ENCODE results near the gene NT5C. TPM values are rescaled to one million over a fixed set of nuclear protein-coding genes. Genes with fewer than 3 reads are reported as not detected.
A peak's percentile ranks its signal among the peaks of the same experiment; 100 is the strongest.

The NT5C gene
- total RNA-seq, 1 donor from 2014 or later = 140 TPM

- no peak for TF ChIP-seq CTCF (conservative IDR thresholded peaks at IDR 0.05; ENCODE audit: low read depth, low read length)
- DNase-seq (ENCODE audit: low read depth) = no peak
- no peak overlapping the region for H3K4me3 ChIP-seq (ENCODE audit: low read depth, low read length)
Measured at GRCh38 chr17:75096082-75096625, 35.4 kb downstream of the NT5C start.

GRCh38 chr17:75094871-75095399 lies 36.6 kb downstream of the NT5C start:
- no peak for DNase-seq (ENCODE audit: low read depth)
- H3K4me3 ChIP-seq (ENCODE audit: low read depth, low read length) = no peak overlapping the region
- TF ChIP-seq CTCF (conservative IDR thresholded peaks at IDR 0.05; ENCODE audit: low read depth, low read length) = no peak

GRCh38 chr17:75093548-75094158 lies 37.9 kb downstream of the NT5C start:
- no peak overlapping the region for H3K4me3 ChIP-seq (ENCODE audit: low read depth, low read length)
- no peak for TF ChIP-seq CTCF (conservative IDR thresholded peaks at IDR 0.05; ENCODE audit: low read depth, low read length)
- no peak for DNase-seq (ENCODE audit: low read depth)

GRCh38 chr17:75091855-75092327 lies 39.7 kb downstream of the NT5C start:
- peak overlapping the region; percentile 42 for H3K4me3 ChIP-seq (ENCODE audit: low read depth, low read length)
- DNase-seq (ENCODE audit: low read depth) = no peak
- TF ChIP-seq CTCF (conservative IDR thresholded peaks at IDR 0.05; ENCODE audit: low read depth, low read length) = no peak

GRCh38 chr17:75090871-75091854 lies 40.4 kb downstream of the NT5C start:
- no peak for DNase-seq (ENCODE audit: low read depth)
- TF ChIP-seq CTCF (conservative IDR thresholded peaks at IDR 0.05; ENCODE audit: low read depth, low read length) = no peak
- peak overlapping the region; percentile 42 for H3K4me3 ChIP-seq (ENCODE audit: low read depth, low read length)

GRCh38 chr17:75088465-75089417 lies 42.8 kb downstream of the NT5C start:
- no peak for TF ChIP-seq CTCF (conservative IDR thresholded peaks at IDR 0.05; ENCODE audit: low read depth, low read length)
- H3K4me3 ChIP-seq (ENCODE audit: low read depth, low read length) = peak overlapping the region; percentile 59
- DNase-seq (ENCODE audit: low read depth) = no peak
